HG03571 (cell line): ENCODE measurements around the gene CHRNA1.

ENCODE experiments used
- ATAC-seq: cut with Tn5 transposase; IDR thresholded peaks from one replicate; pipeline ENCODE4 v1.9.1; 2021; ENCODE audit not compliant: unreplicated experiment

Gene CHRNA1

GRCh38 chr2:174761837-174762236 is 2.4 kb downstream of the CHRNA1 start:
- no peak for ATAC-seq

DNA sequence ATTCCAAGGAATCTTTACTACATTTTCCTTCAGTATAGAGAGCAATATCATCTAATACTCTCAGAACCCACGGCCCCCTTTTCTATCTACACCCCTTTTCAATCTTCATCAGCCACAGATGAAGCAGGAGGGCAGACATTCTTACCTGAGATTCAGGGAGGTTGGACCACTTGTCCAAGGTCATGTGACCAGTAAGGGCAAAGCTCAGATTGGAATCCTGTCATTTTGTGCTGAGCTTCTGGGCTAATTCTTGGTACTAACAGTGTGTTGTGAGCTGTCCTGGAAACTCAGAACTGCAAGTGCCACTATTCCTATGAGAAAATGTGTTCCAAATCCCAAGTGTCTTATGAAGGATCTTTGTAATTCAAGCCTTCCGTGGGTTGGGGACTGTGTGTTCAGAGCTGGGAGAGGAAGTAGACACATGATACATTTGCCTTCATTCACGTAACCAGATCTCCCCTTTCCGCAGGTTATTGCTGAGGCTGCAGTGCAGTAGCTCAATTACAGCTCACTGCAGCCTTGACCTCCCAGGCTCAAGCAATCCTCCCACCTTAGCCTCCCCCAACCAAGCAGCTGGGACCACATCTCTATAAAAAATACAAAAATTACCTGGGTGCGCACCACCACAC is 3.3 kb downstream of the CHRNA1 start:
- ATAC-seq: no peak

DNA sequence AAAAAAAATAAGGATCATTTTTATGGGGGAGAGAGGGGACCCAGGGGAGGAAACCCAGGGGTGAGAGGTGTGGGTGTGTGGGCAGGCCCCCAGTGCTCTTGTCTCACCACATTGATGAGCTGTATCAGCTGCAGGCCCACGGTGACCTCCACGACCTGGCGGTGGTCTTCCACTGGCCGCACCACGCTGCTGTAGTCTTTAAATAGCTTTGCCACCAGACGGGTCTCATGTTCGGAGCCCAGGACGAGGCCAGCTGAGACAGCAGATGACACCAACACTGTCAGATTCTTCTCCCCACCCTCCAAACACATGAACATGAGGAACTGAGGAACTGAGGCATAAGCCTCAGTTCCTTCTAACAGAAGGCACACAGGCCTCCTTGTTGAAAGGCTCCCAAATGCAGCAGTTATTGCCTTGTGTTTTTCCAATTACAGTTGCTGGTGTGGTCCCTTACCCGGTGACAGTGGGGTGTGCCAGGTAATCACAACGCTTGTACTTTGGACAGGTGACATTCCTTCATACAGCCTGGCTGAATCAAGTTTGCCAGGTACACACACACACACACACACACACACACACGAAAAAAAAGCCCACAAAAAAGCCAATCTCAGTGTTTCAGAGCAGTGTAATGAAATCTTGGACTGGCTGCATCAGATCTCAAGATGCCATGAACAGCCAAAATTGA is 4.7 kb downstream of the CHRNA1 start:
- no peak for ATAC-seq

- ATAC-seq: no peak
Measured at GRCh38 chr2:174756743-174757142, 7.5 kb downstream of the CHRNA1 start.

GRCh38 chr2:174753038-174753633 is 11.1 kb downstream of the CHRNA1 start:
- peak; percentile 6 for ATAC-seq

DNA sequence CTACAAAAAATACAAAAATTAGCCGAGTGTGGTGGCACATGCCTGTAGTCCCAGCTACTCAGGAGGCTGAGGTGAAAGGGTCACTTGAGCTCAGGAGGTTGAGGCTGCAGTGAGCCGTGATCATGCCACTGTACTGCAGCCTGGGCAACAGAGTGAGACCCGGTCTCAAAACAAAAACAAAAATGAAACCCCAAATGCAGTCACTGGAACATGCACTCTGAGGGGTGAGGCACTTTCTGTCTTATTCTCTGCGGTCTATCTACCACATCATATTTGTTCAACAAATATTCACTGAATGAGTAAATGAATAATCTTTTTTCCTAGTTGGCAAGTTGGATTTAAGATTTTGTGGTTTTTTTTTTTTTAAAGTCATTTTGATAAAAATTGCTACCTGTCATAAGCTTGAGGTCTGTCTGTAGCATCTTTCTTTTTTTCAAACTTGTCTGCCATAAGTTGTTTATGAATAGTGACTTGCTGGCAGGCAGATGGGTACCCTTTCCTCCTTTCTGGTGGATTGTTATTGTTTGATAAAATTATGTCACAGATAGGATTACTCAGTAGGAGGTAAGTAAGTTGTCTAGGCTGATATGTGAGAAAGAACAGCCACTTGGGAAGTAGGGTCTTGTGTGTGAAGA is 11.8 kb downstream of the CHRNA1 start:
- ATAC-seq: peak; percentile 85

GRCh38 chr2:174750923-174751441 is 13.3 kb downstream of the CHRNA1 start:
- ATAC-seq: peak; percentile 41

GRCh38 chr2:174749793-174750192 is 14.5 kb downstream of the CHRNA1 start:
- ATAC-seq: no peak

DNA sequence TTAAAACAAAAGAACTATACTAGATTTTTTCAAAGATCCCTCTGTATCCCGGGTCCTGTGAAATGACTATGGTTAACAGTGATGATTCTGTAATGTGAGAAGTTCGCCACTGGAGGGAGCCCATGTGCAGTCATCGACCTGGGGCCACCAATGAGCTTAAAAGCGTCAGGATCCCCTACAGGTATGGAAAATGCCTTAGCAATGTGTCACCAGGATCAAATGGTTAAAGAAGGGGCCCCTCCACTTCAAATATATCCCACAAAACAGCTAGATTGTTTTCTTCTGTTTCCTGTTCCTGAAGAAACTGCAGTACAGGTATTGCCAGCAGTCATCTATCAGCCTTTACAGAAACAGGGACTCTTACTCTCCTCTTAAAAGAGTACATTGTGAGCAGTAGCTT is 15.3 kb downstream of the CHRNA1 start:
- no peak for ATAC-seq

- ATAC-seq: no peak
Measured at GRCh38 chr2:174745142-174745541, 19.1 kb downstream of the CHRNA1 start.

DNA sequence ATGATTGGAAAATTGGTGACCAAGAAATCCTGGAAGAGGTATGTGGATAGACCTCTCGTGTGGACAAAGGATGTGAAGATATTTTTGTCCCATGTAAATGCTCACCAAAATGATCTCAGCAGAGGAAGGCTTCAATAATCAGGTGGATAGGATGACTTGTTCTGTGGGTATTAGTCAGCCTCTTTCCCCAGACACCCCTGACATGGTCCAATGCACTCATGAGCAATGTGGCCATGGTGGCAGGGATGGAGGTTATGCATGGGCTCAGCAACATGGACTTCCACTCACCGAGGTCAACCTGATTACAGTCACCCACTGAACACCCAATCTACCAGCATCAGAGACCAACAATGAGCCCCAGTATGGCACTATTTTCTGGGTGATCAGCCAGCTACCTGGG is 20.2 kb downstream of the CHRNA1 start:
- no peak for ATAC-seq

DNA sequence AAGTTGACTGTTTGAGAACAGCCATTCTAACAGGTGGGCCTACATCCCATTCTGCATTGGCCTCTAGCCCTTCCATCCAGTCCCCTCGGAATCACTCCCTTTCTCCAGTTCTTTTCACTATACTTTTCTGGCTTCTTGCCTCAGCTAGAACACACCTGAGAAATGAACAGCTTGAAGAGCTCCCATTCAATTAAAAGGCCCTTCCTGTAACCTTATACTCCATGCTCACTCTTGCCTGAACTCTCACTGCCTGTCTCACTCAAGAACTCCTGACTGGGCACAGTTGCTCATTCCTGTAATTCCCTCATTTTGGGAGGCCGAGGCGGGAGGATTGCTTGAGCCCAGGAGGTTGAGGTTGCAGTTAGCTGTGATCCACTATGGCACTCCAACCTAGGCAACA is 23.6 kb downstream of the CHRNA1 start:
- no peak for ATAC-seq

GRCh38 chr2:174738841-174739240 is 25.4 kb downstream of the CHRNA1 start:
- no peak for ATAC-seq

DNA sequence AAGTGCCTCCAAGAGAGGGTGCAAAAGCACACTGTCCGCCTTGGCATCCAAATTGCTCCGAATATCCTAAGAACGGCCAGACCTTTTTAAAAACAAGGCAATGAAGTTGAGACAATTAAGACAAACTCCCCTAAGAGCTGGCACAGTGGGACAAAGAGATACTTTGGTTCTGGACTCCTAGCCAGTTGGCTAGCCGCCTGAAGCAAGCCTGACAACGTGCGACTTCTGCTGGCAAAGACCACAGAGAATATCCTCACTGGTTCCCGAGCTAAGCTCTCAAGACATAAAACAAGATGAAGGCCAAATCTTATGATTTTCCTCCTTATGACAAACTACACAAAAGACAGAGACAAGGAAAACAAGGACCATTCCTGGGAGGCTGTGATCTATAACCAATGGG is 32.7 kb downstream of the CHRNA1 start:
- ATAC-seq: no peak

GRCh38 chr2:174730698-174731018 is 33.6 kb downstream of the CHRNA1 start:
- no peak for ATAC-seq

- no peak for ATAC-seq
Measured at GRCh38 chr2:174729797-174730697, 34.2 kb downstream of the CHRNA1 start.

- no peak for ATAC-seq
Measured at GRCh38 chr2:174728096-174728495, 36.2 kb downstream of the CHRNA1 start.

- no peak for ATAC-seq
Measured at GRCh38 chr2:174726212-174726611, 38.1 kb downstream of the CHRNA1 start.

- no peak for ATAC-seq
Measured at GRCh38 chr2:174722942-174723592, 41.2 kb downstream of the CHRNA1 start.

GRCh38 chr2:174719016-174719415 is 45.3 kb downstream of the CHRNA1 start:
- ATAC-seq: no peak
